ENCODE measurements around the gene PIP4K2A. TPM values are rescaled to one million over a fixed set of nuclear protein-coding genes. Genes with fewer than 3 reads are reported as not detected.

The PIP4K2A gene
- total RNA-seq, 4 donors from 2014 or later = 2.6 to 14.9 (median 12.4) TPM

GRCh38 chr10:22561909-22562308 lies 152.5 kb downstream of the PIP4K2A start:
- H3K27me3 ChIP-seq = no peaks in the 10 kb centered on the region
- H3K4me3 ChIP-seq = no peak overlapping the region
- in situ Hi-C loops (cut with MboI; ENCODE audit: low pct_ligation_motif_present in 1 of 4, low pct_unique_long_range_greater_than_20kb in 1 of 4, low sequenced_read_pairs in 3 of 4) = loop anchor here (25.0 kb wide), 3 partner anchors 425 to 575 kb away; partner anchors contain the start of gene DNAJC1 (in 2 of the 4)
- intact Hi-C loops (cut with DNase I; ENCODE audit: low total_unique reads) = no loop called here
- 67 to 92% methylated on average over 2 to 5 of the region's 5 CpGs for WGBS, 2 donors (ENCODE audit: low coverage in 1 of 2)
- H3K27ac ChIP-seq = no peak overlapping the region
- TF ChIP-seq POLR2AphosphoS5 (IDR thresholded peaks at IDR 0.05) (no peak), CTCF (IDR thresholded peaks at IDR 0.05) (no peak), EP300 (IDR thresholded peaks at IDR 0.05; ENCODE audit: low read depth) (no peak), POLR2A (IDR thresholded peaks at IDR 0.05) (no peak)
- DNase-seq = no peak
- H3K9me3 ChIP-seq = no peaks in the 10 kb centered on the region
- H3K36me3 ChIP-seq = no peaks in the 10 kb centered on the region
- H3K4me1 ChIP-seq = no peaks in the 10 kb centered on the region

GRCh38 chr10:22560913-22561239 lies 153.5 kb downstream of the PIP4K2A start:
- H3K36me3 ChIP-seq = no peaks in the 10 kb centered on the region
- H3K27ac ChIP-seq = no peak overlapping the region
- no peak overlapping the region for H3K4me3 ChIP-seq
- H3K27me3 ChIP-seq = no peaks in the 10 kb centered on the region
- no peaks in the 10 kb centered on the region for H3K9me3 ChIP-seq
- TF ChIP-seq CTCF (IDR thresholded peaks at IDR 0.05) (no peak), EP300 (IDR thresholded peaks at IDR 0.05; ENCODE audit: low read depth) (no peak), POLR2A (IDR thresholded peaks at IDR 0.05) (no peak), POLR2AphosphoS5 (IDR thresholded peaks at IDR 0.05) (no peak)
- in situ Hi-C loops (cut with MboI; ENCODE audit: low pct_ligation_motif_present in 1 of 4, low pct_unique_long_range_greater_than_20kb in 1 of 4, low sequenced_read_pairs in 3 of 4) = loop anchor here (25.0 kb wide), 3 partner anchors 426 to 574 kb away; partner anchors contain the start of gene DNAJC1 (in 2 of the 4)
- no peaks in the 10 kb centered on the region for H3K4me1 ChIP-seq
- DNase-seq = no peak
- intact Hi-C loops (cut with DNase I; ENCODE audit: low total_unique reads) = no loop called here
- 93% methylated on average over 6 of the region's 6 CpGs; no CpG with 5 or more reads in 1 of the 2 donors for WGBS, 2 donors (ENCODE audit: low coverage in 1 of 2)

GRCh38 chr10:22560096-22560912 lies 154.1 kb downstream of the PIP4K2A start:
- no peak for DNase-seq
- in situ Hi-C loops (cut with MboI; ENCODE audit: low pct_ligation_motif_present in 1 of 4, low pct_unique_long_range_greater_than_20kb in 1 of 4, low sequenced_read_pairs in 3 of 4) = loop anchor here (25.0 kb wide), 3 partner anchors 427 to 573 kb away; partner anchors contain the start of gene DNAJC1 (in 2 of the 4)
- H3K9me3 ChIP-seq = no peaks in the 10 kb centered on the region
- H3K27me3 ChIP-seq = no peaks in the 10 kb centered on the region
- no peaks in the 10 kb centered on the region for H3K4me1 ChIP-seq
- H3K36me3 ChIP-seq = no peaks in the 10 kb centered on the region
- WGBS, 2 donors (ENCODE audit: low coverage in 1 of 2) = 72 to 75% methylated on average over 12 to 17 of the region's 17 CpGs
- TF ChIP-seq POLR2A (IDR thresholded peaks at IDR 0.05) (no peak), POLR2AphosphoS5 (IDR thresholded peaks at IDR 0.05) (no peak), EP300 (IDR thresholded peaks at IDR 0.05; ENCODE audit: low read depth) (no peak), CTCF (IDR thresholded peaks at IDR 0.05) (no peak)
- intact Hi-C loops (cut with DNase I; ENCODE audit: low total_unique reads) = no loop called here
- H3K4me3 ChIP-seq = no peak overlapping the region
- H3K27ac ChIP-seq = no peak overlapping the region

- intact Hi-C loops (cut with DNase I; ENCODE audit: low total_unique reads) = no loop called here
- no peaks in the 10 kb centered on the region for H3K4me1 ChIP-seq
- H3K36me3 ChIP-seq = no peaks in the 10 kb centered on the region
- DNase-seq = no peak
- no peak overlapping the region for H3K27ac ChIP-seq
- no peak overlapping the region for H3K4me3 ChIP-seq
- TF ChIP-seq CTCF (IDR thresholded peaks at IDR 0.05) (no peak), EP300 (IDR thresholded peaks at IDR 0.05; ENCODE audit: low read depth) (no peak), POLR2A (IDR thresholded peaks at IDR 0.05) (no peak)
- in situ Hi-C loops (cut with MboI; ENCODE audit: low pct_ligation_motif_present in 1 of 4, low pct_unique_long_range_greater_than_20kb in 1 of 4, low sequenced_read_pairs in 3 of 4) = loop anchor here (10.0 to 25.0 kb wide), 5 partner anchors 417 to 570 kb away; partner anchors contain the start of gene DNAJC1 (in 2 of the 4)
- 62 to 79% methylated on average over 1 of the region's 1 CpG for WGBS, 2 donors (ENCODE audit: low coverage in 1 of 2)
- H3K9me3 ChIP-seq = no peaks in the 10 kb centered on the region
- H3K27me3 ChIP-seq = no peaks in the 10 kb centered on the region
Measured at GRCh38 chr10:22557321-22557720, 157.1 kb downstream of the PIP4K2A start.
